H1 (cell line): ENCODE measurements around the gene RNF175. TPM values are rescaled to one million over a fixed set of nuclear protein-coding genes. Genes with fewer than 3 reads are reported as not detected.

ENCODE experiments used
- CTCF ChIA-PET: fragments of 300-600 bp; sonication (Branson Sonifier 250); formaldehyde crosslinking; loops from one replicate; lab custom pipeline; 2021; ENCODE audit not compliant: partially characterized antibody; lab: Charles Lee
- POLR2A ChIA-PET: fragments of 300-600 bp; sonication (Branson Sonifier 250); formaldehyde crosslinking; loops from one replicate; lab custom pipeline; 2021; ENCODE audit warnings: inconsistent platforms; ENCODE audit not compliant: partially characterized antibody; lab: Charles Lee
- DNase-seq, 2 experiments: peaks; one replicate each; pipeline versions ENCODE4 v3.0.0 to v3.0.0-alpha.2; 2010 to 2022; ENCODE audit warnings: low spot score in 2 of 2, low read depth in 1 of 2, mixed read lengths in 1 of 2
- FAIRE-seq: peaks from 2 replicates; lab custom pipeline; 2011; peaks lifted over from hg19 to GRCh38; lab: Jason Lieb, UNC
- H2AFZ ChIP-seq: 2 replicates; pipeline ENCODE4 v1.8.1; 2012; ENCODE audit warnings: low read length, inconsistent platforms
- H2AK5ac ChIP-seq: 2 replicates; pipeline ENCODE4 v1.6.1; 2013; ENCODE audit warnings: low read depth, low read length
- H2BK120ac ChIP-seq: replicated peaks from 2 replicates; pipeline ENCODE3; 2013; ENCODE audit warnings: low read depth, low read length, inconsistent platforms
- H2BK12ac ChIP-seq: 2 replicates; pipeline ENCODE4 v1.6.1; 2013; ENCODE audit warnings: low read depth, low read length
- H2BK15ac ChIP-seq: 2 replicates; pipeline ENCODE4 v1.6.1; 2013; ENCODE audit warnings: low read length
- H2BK20ac ChIP-seq: 2 replicates; pipeline ENCODE4 v1.6.1; 2013; ENCODE audit warnings: low read length
- H2BK5ac ChIP-seq: 2 replicates; pipeline ENCODE4 v1.6.1; 2013; ENCODE audit warnings: low read depth, low read length
- H3K14ac ChIP-seq: 2 replicates; pipeline ENCODE4 v1.6.1; 2013; ENCODE audit warnings: inconsistent platforms; ENCODE audit not compliant: insufficient read length
- H3K18ac ChIP-seq: 2 replicates; pipeline ENCODE4 v1.6.1; 2013; ENCODE audit warnings: low read length; ENCODE audit errors: extremely low read depth
- H3K23ac ChIP-seq: 2 replicates; pipeline ENCODE4 v1.6.1; 2013; ENCODE audit warnings: inconsistent platforms; ENCODE audit not compliant: insufficient read length
- H3K23me2 ChIP-seq: 2 replicates; pipeline ENCODE4 v1.6.1; 2013; ENCODE audit warnings: low read depth, low read length
- H3K27ac ChIP-seq: 2 replicates; pipeline ENCODE4 v1.6.1; 2011; ENCODE audit warnings: low read depth, low read length, inconsistent platforms
- H3K27me3 ChIP-seq, 4 experiments: replicated peaks in 1 of 4; 1 replicate in 1 of 4; 2 replicates in 3 of 4; pipeline versions ENCODE4 v1.6.1 to v1.8.1; 2011 to 2013; ENCODE audit warnings: low read length in 3 of 4, mild to moderate bottlenecking in 3 of 4, inconsistent platforms in 2 of 4, mixed read lengths in 2 of 4, moderate library complexity in 1 of 4; ENCODE audit not compliant: control insufficient read depth in 3 of 4, insufficient read depth in 3 of 4; ENCODE audit errors: extremely low read depth in 1 of 4
- H3K36me3 ChIP-seq, 4 experiments: 2 replicates each; pipeline versions ENCODE4 v1.6.1 to v1.8.1; 2011 to 2013; ENCODE audit warnings: mild to moderate bottlenecking in 4 of 4, low read length in 3 of 4, moderate library complexity in 2 of 4, control low read depth in 1 of 4, inconsistent platforms in 1 of 4; ENCODE audit not compliant: insufficient read depth in 4 of 4, control insufficient read depth in 2 of 4
- H3K4ac ChIP-seq: replicated peaks from 2 replicates; pipeline ENCODE3; 2013; ENCODE audit warnings: low read length, low read depth, mixed read lengths, inconsistent platforms; ENCODE audit not compliant: insufficient read length
- H3K4me1 ChIP-seq, 4 experiments: replicated peaks in 1 of 4; 1 replicate in 1 of 4; 2 replicates in 3 of 4; pipeline versions ENCODE4 v1.6.1 to v1.8.1; 2011 to 2013; ENCODE audit warnings: low read length in 3 of 4, inconsistent platforms in 2 of 4, mixed read lengths in 1 of 4; ENCODE audit not compliant: insufficient read depth in 4 of 4, control insufficient read depth in 3 of 4
- H3K4me2 ChIP-seq, 2 experiments: 2 replicates each; pipeline versions ENCODE4 v1.6.1 to v1.8.1; 2011 to 2013; ENCODE audit warnings: low read depth in 2 of 2, low read length in 2 of 2, control low read depth in 1 of 2, inconsistent platforms in 1 of 2, mild to moderate bottlenecking in 1 of 2; ENCODE audit not compliant: insufficient read depth in 1 of 2
- H3K4me3 ChIP-seq, 4 experiments: fragments of 200-600, 300-600 bp in 1 of 4; sonication (generic), shearing (Covaris generic), sonication (Bioruptor Twin) in 1 of 4; 2 replicates each; pipeline versions ENCODE4 v1.5.1 to v1.8.1; 2011 to 2016; ENCODE audit warnings: low read length in 4 of 4, low read depth in 3 of 4, control low read depth in 2 of 4, inconsistent platforms in 2 of 4, mild to moderate bottlenecking in 2 of 4, mixed read lengths in 1 of 4, moderate library complexity in 1 of 4; ENCODE audit not compliant: insufficient read depth in 2 of 4; ENCODE audit errors: extremely low read depth in 1 of 4
- H3K56ac ChIP-seq: replicated peaks from 2 replicates; pipeline ENCODE3; 2013; ENCODE audit warnings: low read depth, mild to moderate bottlenecking, mixed read lengths, low read length, inconsistent platforms; ENCODE audit not compliant: insufficient read length
- H3K79me1 ChIP-seq: 2 replicates; pipeline ENCODE4 v1.6.1; 2013; ENCODE audit warnings: low read depth, low read length, control low read depth
- H3K79me2 ChIP-seq, 2 experiments: 2 replicates each; pipeline versions ENCODE4 v1.6.1 to v1.8.1; 2012 to 2013; ENCODE audit warnings: low read length in 2 of 2, mild to moderate bottlenecking in 2 of 2, inconsistent platforms in 1 of 2; ENCODE audit not compliant: insufficient read depth in 2 of 2, control insufficient read depth in 1 of 2
- H3K9ac ChIP-seq, 4 experiments: replicated peaks in 1 of 4; 1 replicate in 1 of 4; 2 replicates in 3 of 4; pipeline versions ENCODE4 v1.6.1 to v1.8.1; 2011 to 2013; ENCODE audit warnings: low read depth in 3 of 4, low read length in 3 of 4, control low read depth in 2 of 4, mild to moderate bottlenecking in 2 of 4, moderate library complexity in 2 of 4, inconsistent platforms in 1 of 4; ENCODE audit errors: extremely low read depth in 1 of 4
- H3K9me3 ChIP-seq, 2 experiments: 2 replicates each; pipeline versions ENCODE4 v1.6.1 to v1.8.1; 2012 to 2013; ENCODE audit warnings: mild to moderate bottlenecking in 2 of 2, moderate library complexity in 2 of 2, control low read depth in 1 of 2, inconsistent platforms in 1 of 2, low read depth in 1 of 2, low read length in 1 of 2, mixed read lengths in 1 of 2; ENCODE audit not compliant: insufficient read depth in 2 of 2
- H4K20me1 ChIP-seq, 2 experiments: replicated peaks in 1 of 2; 2 replicates each; pipeline versions ENCODE3 to v1.8.1; 2011 to 2013; ENCODE audit warnings: inconsistent platforms in 2 of 2, low read length in 2 of 2, mild to moderate bottlenecking in 1 of 2; ENCODE audit not compliant: insufficient read depth in 2 of 2, control insufficient read depth in 1 of 2
- H4K5ac ChIP-seq: 2 replicates; pipeline ENCODE4 v1.6.1; 2013; ENCODE audit warnings: low read length, low read depth, mixed read lengths, inconsistent platforms; ENCODE audit not compliant: insufficient read length
- H4K8ac ChIP-seq: 2 replicates; pipeline ENCODE4 v1.8.0; 2013; ENCODE audit warnings: mild to moderate bottlenecking, moderate library complexity, low read length, inconsistent platforms; ENCODE audit not compliant: insufficient read depth; ENCODE audit errors: extremely low read depth
- H4K91ac ChIP-seq: replicated peaks from 2 replicates; pipeline ENCODE3; 2013; ENCODE audit warnings: low read length, mixed read lengths, inconsistent platforms; ENCODE audit not compliant: insufficient read length
- CEBPB ChIP-seq: IDR thresholded peaks from 2 replicates; pipeline ENCODE4 v1.6.1; 2012; ENCODE audit warnings: low read depth, low read length
- CREB1 ChIP-seq: IDR thresholded peaks from 2 replicates; pipeline ENCODE4 v1.6.1; 2012; ENCODE audit warnings: inconsistent platforms
- EP300 ChIP-seq, 2 experiments: IDR thresholded peaks; 1 replicate in 1 of 2; 2 replicates in 1 of 2; pipeline ENCODE4 v1.6.1; 2011 to 2012; ENCODE audit warnings: low read depth in 2 of 2, low read length in 2 of 2, mild to moderate bottlenecking in 2 of 2, borderline replicate concordance in 1 of 2, inconsistent platforms in 1 of 2, moderate library complexity in 1 of 2
- GABPA ChIP-seq: IDR thresholded peaks from 2 replicates; pipeline ENCODE4 v1.6.1; 2011; ENCODE audit warnings: mild to moderate bottlenecking, low read length, moderate library complexity, borderline replicate concordance; ENCODE audit not compliant: insufficient read depth
- KDM4A ChIP-seq: IDR thresholded peaks from one replicate; pipeline ENCODE4 v1.7.1; 2012; ENCODE audit warnings: low read depth, mild to moderate bottlenecking, moderate library complexity, low read length, inconsistent platforms; ENCODE audit not compliant: severe bottlenecking
- KDM5A ChIP-seq: fragments of 200-600 bp; IDR thresholded peaks from 2 replicates; pipeline ENCODE4 v1.7.1; 2012; ENCODE audit warnings: mild to moderate bottlenecking, low read length, inconsistent platforms, mixed read lengths
- NANOG ChIP-seq: IDR thresholded peaks from 2 replicates; pipeline ENCODE4 v1.6.1; 2011; ENCODE audit warnings: low read length, low read depth, mild to moderate bottlenecking, inconsistent platforms; ENCODE audit not compliant: insufficient read depth, poor library complexity, severe bottlenecking
- POU5F1 ChIP-seq: IDR thresholded peaks from 2 replicates; pipeline ENCODE4 v1.6.1; 2011; ENCODE audit warnings: low read depth, mild to moderate bottlenecking, low read length, moderate library complexity
- RNF2 ChIP-seq: fragments of 200-900, 300-1000 bp; sonication (generic); IDR thresholded peaks from 2 replicates; pipeline ENCODE4 v1.7.1; 2016; ENCODE audit warnings: borderline replicate concordance, low read depth, mild to moderate bottlenecking, antibody characterized with exemption, low read length; ENCODE audit not compliant: poor library complexity, severe bottlenecking; ENCODE audit errors: missing control alignments
- TBP ChIP-seq: IDR thresholded peaks from 2 replicates; pipeline ENCODE4 v1.6.1; 2011; ENCODE audit warnings: low read depth, low read length, improper control_type of control experiment
- WGBS, 2 experiments: shearing (Covaris generic) in 1 of 2; methylation state at CpG; one replicate each; pipeline versions ENCODE4 v1.1.6 to v1.1.7; 2013 to 2015; ENCODE audit warnings: low lambda C conversion rate in 2 of 2, mixed read lengths in 2 of 2, inconsistent platforms in 1 of 2, low coverage in 1 of 2, missing lambda C conversion rate in 1 of 2; ENCODE audit not compliant: insufficient replicate concordance in 2 of 2, insufficient coverage in 1 of 2, insufficient read length in 1 of 2; ENCODE audit errors: extremely low coverage in 1 of 2, missing lambda C conversion rate in 1 of 2; 5-methylcytosine and 5-hydroxymethylcytosine counted together
- polyA plus RNA-seq, 7 experiments: library from polyadenylated mRNA; depleted of rRNA in 3 of 7; stranded (reverse) in 5 of 7; unstranded in 2 of 7; fragments of >200 nt in 5 of 7; fragments of 200-250 nt in 2 of 7; gene quantifications; 1 replicate in 5 of 7; 2 replicates in 1 of 7; 4 replicates in 1 of 7; pipeline versions ENCODE4 v1.2.1 to v1.2.3, GENCODE V29; 2011 to 2013; ENCODE audit warnings: missing spikeins in 2 of 7, mixed read lengths in 2 of 7
- total RNA-seq: library from RNA; stranded (reverse); fragmentation: NEBNext Ultra II Directional; extraction: Animal tissue kit (Norgen Biotek cat#: 25700); gene quantifications from 2 replicates; pipeline ENCODE4 v1.2.1, GENCODE V29; 2021

The RNF175 gene
- total and polyA plus RNA-seq, 2 of the 8 experiments (the other 6 are each of a cell fraction or from before 2014, with no cell fraction given), result 7.9 to 9.8 TPM

DNA sequence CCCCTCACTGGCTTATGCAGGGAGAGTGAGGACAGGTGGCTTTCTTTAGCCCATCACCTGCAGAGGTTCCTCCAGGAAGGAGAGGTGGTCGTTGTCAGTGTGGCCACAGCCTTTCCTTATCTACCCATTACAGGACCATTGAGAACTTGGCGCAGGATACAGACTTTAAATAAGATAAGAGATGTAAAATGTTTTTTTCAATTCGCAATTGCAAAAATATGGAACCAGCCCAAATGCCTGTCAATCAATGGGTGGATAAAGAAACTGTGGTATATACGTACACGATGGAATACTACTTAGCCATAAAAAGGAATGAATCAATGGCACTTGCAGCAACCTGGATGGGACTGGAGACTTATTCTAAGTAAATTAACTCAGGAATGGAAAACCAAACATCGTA is 6.9 kb upstream of the RNF175 start:
- Histone ChIP-seq H3K27ac (no peak overlapping the region), H3K14ac (no peak overlapping the region), H3K23ac (no peak overlapping the region), H2BK12ac (no peak overlapping the region), H3K4me3 (no peak overlapping the region), H3K18ac (no peak overlapping the region), H2BK15ac (peak overlapping the region; percentile 26; the same call in 1 of the 2 replicates), H4K20me1 (no peaks in the 10 kb centered on the region), H2AFZ (no peak overlapping the region), H4K5ac (no peak overlapping the region), H3K9ac (no peak overlapping the region), H3K9me3 (no peaks in the 10 kb centered on the region), H3K27me3 (no peaks in the 10 kb centered on the region), H3K36me3 (no peaks in the 10 kb centered on the region), H3K23me2 (no peaks in the 10 kb centered on the region), H3K4me2 (no peak overlapping the region), H3K79me2 (no peaks in the 10 kb centered on the region), H4K8ac (no peak overlapping the region), H4K91ac (no peak overlapping the region), H2BK20ac (no peak overlapping the region), H3K4me1 (peaks cover 0 to 10% (median 2%) of the 10 kb centered on the region in 4 experiments; a peak in 4 of 7 replicates), H2BK120ac (no peak overlapping the region), H3K4ac (no peak overlapping the region), H3K56ac (no peak overlapping the region), H2BK5ac (no peak overlapping the region), H2AK5ac (no peak overlapping the region), H3K79me1 (no peaks in the 10 kb centered on the region)
- ChIA-PET CTCF (interaction anchor here (3.8 kb wide), 1 partner anchor 131 kb away, joined by 17 read pairs; no protein-coding TSS in a partner anchor), POLR2A (no interaction called here)
- WGBS, 2 experiments, result 88% methylated on average over 6 of the region's 6 CpGs; no CpG with 5 or more reads in 1 of the 2 experiments
- FAIRE-seq, result no peak
- DNase-seq, result no peak
- TF ChIP-seq CREB1 (no peak), POU5F1 (no peak), RNF2 (no peak), CEBPB (no peak), NANOG (no peak), EP300 (IDR thresholded peaks at IDR 0.05; ENCODE audit: borderline replicate concordance in 1 of 2, low read depth in 2 of 2, low read length in 2 of 2) (no peak), KDM5A (no peak), KDM4A (no peak), GABPA (no peak), TBP (no peak)
